Lung (tissue), 12 donors: ENCODE results near the gene SLC10A1. TPM values are rescaled to one million over a fixed set of nuclear protein-coding genes. Genes with fewer than 3 reads are reported as not detected.

Experiments
- ATAC-seq: fragments of 200-7000 bp; cut with Tn5 transposase; one replicate; pipeline ENCODE4 v1.9.1; 2020; ENCODE audit warnings: moderate number of reproducible peaks; ENCODE audit not compliant: insufficient read depth, low FRiP score
- DNase-seq, 3 donors: peaks; one replicate each; pipeline ENCODE4 v3.0.0-alpha.2; 2013 to 2017
- H3K27ac ChIP-seq, 2 donors: one replicate each; pipeline ENCODE4 v1.5.1; 2013; ENCODE audit warnings: mild to moderate bottlenecking in 2 of 2, moderate library complexity in 2 of 2, control low read depth in 1 of 2, inconsistent platforms in 1 of 2, low read depth in 1 of 2, low read length in 1 of 2
- H3K27me3 ChIP-seq, 3 donors: one replicate each; pipeline ENCODE4 v1.5.1; 2013; ENCODE audit warnings: low read length in 2 of 3; ENCODE audit not compliant: control insufficient read depth in 3 of 3, insufficient read depth in 3 of 3
- H3K36me3 ChIP-seq, 4 donors: one replicate each; pipeline ENCODE4 v1.5.1; 2013; ENCODE audit warnings: low read length in 4 of 4, mild to moderate bottlenecking in 1 of 4, moderate library complexity in 1 of 4; ENCODE audit not compliant: control insufficient read depth in 4 of 4, insufficient read depth in 4 of 4
- H3K4me1 ChIP-seq, 5 donors: one replicate each; pipeline ENCODE4 v1.5.1; 2013; ENCODE audit warnings: low read length in 5 of 5, mild to moderate bottlenecking in 2 of 5, moderate library complexity in 1 of 5; ENCODE audit not compliant: control insufficient read depth in 5 of 5, insufficient read depth in 5 of 5
- H3K4me3 ChIP-seq: one replicate; pipeline ENCODE4 v1.5.1; 2013; ENCODE audit warnings: mild to moderate bottlenecking, control low read depth, moderate library complexity
- H3K9ac ChIP-seq, 2 donors: one replicate each; pipeline ENCODE4 v1.5.1; 2013; ENCODE audit warnings: low read length in 2 of 2, control low read depth in 1 of 2; ENCODE audit not compliant: insufficient read depth in 1 of 2
- H3K9me3 ChIP-seq, 4 donors: one replicate each; pipeline ENCODE4 v1.5.1; 2013; ENCODE audit warnings: low read length in 3 of 4, mild to moderate bottlenecking in 1 of 4, moderate library complexity in 1 of 4; ENCODE audit not compliant: control insufficient read depth in 4 of 4, insufficient read depth in 3 of 4
- CTCF ChIP-seq: IDR thresholded peaks from 2 replicates; pipeline ENCODE4 v1.5.1; 2012; ENCODE audit warnings: mild to moderate bottlenecking; ENCODE audit errors: control extremely low read depth, extremely low read depth
- WGBS, 2 donors: extraction: QIAGEN DNeasy Blood & Tissue Kit; methylation state at CpG; one replicate each; pipeline ENCODE4 v1.1.7; 2013; 5-methylcytosine and 5-hydroxymethylcytosine counted together
- polyA plus RNA-seq, 2 donors: library from polyadenylated mRNA; stranded (reverse); fragments of 200-250 nt; gene quantifications; one replicate each; pipeline ENCODE4 v1.2.1, GENCODE V29; 2013
- total RNA-seq, 2 donors: library from RNA; depleted of rRNA in 1 of 2; stranded (reverse); fragments of >200 nt in 1 of 2; gene quantifications; one replicate each; pipeline ENCODE4 v1.2.1, GENCODE V29; 2014 to 2021
- donor health status: control.
- donor health status: control.
- donor health status: Bipolar disorder and iron deficiency.
- donor health status: healthy.
- donor health status: DM: yes; HTN: yes; CAD: no.

SLC10A1 gene
- total and polyA plus RNA-seq, 4 donors: not detected

- WGBS, 2 donors: 86% methylated on average over 3 of the region's 3 CpGs
- no peak for DNase-seq
- H3K4me1 ChIP-seq: no peaks in the 10 kb centered on the region
Observed at GRCh38 chr14:69839661-69840060, 42.6 kb upstream of the SLC10A1 start.

DNA sequence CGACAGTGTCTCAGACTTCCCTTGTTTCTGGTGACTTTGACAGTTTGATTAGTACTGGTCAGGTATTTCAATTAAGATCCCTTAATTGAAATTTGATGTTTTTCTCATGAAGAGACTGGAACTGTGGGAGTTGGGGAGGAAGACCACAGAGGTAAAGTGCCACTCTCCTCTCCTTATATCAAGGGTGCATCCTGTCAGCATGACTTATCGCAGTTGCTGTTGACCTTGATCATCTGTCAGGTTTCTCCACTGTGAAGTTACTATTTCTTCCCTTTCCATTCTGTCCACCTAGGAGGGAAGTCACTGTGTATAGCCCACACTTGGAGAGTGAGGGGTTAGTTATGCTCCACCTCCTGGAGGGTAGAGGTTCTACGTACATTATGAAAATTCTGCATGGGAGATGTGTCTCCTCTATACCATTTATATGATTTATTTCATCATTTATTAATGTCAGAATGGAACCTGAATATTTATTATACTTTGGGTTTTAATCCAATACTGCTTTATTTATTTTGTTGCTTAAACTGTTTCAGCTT is 41.9 kb upstream of the SLC10A1 start:
- Histone ChIP-seq H3K27me3 (peaks cover 0 to 4% (median 4%) of the 10 kb centered on the region in 3 donors), H3K27ac (no peak overlapping the region), H3K9ac (no peak overlapping the region), H3K4me3 (no peak overlapping the region), H3K4me1 (no peaks in the 10 kb centered on the region), H3K9me3 (peaks cover 0 to 2% (median 0%) of the 10 kb centered on the region in 4 donors), H3K36me3 (no peaks in the 10 kb centered on the region)
- no peak for ATAC-seq
- WGBS, 2 donors: 47 to 74% methylated on average over 3 of the region's 3 CpGs
- DNase-seq: no peak
- TF ChIP-seq CTCF: no peak

More at GRCh38 chr14:69839661-69840060, 42.6 kb upstream of the SLC10A1 start:
- Histone ChIP-seq H3K27ac (no peak overlapping the region), H3K36me3 (no peaks in the 10 kb centered on the region), H3K4me3 (no peak overlapping the region), H3K27me3 (peaks cover 0 to 4% (median 4%) of the 10 kb centered on the region in 3 donors), H3K9me3 (peaks cover 0 to 2% (median 0%) of the 10 kb centered on the region in 4 donors), H3K9ac (no peak overlapping the region)
- no peak for ATAC-seq
- no peak for TF ChIP-seq CTCF

DNA sequence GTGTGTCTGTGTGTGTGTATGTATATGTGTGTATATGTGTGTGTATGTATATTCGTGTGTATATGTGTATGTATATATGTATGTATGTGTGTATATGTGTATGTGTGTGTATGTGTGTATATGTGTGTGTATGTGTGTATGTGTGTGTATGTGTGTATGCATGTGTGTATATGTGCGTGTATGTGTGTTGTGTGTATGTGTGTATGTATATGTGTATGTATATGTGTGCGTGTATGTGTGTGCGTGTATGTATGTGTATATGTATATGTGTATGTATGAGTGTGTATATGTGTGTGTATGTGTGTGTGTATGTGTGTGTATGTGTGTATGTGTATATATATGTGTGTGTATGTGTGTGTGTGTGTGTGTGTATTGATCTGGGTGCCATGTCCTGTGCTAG is 31.8 kb upstream of the SLC10A1 start:
- peaks cover 0 to 6% (median 0%) of the 10 kb centered on the region in 4 donors for H3K9me3 ChIP-seq
- no peaks in the 10 kb centered on the region for H3K4me1 ChIP-seq
- H3K27ac ChIP-seq: no peak overlapping the region
- ATAC-seq: no peak
- no peak for TF ChIP-seq CTCF
- H3K9ac ChIP-seq: no peak overlapping the region
- WGBS, 2 donors: 66 to 89% methylated on average over 4 of the region's 4 CpGs
- DNase-seq: no peak
- no peak overlapping the region for H3K4me3 ChIP-seq
- no peaks in the 10 kb centered on the region for H3K27me3 ChIP-seq
- no peaks in the 10 kb centered on the region for H3K36me3 ChIP-seq

DNA sequence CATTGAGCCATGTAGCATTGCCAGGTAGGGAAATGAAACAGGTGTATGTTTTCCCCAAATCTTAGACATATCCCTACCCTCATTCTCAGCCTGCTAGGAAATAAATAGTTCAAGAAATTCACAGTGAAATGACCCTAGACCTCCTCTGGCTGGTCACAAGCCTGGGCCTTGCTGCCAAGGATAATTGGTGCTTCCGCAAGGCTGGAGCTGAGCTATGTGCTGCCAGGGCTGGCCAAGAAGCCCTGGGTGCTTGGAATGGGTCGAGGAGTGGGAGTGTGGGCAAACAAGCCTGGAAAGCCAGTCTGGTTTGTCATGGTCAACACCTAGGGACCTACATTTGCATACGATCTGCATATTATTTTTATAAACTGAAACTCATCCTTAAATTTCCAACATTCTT is 31.3 kb upstream of the SLC10A1 start:
- Histone ChIP-seq H3K9ac (no peak overlapping the region), H3K27me3 (no peaks in the 10 kb centered on the region), H3K9me3 (peaks cover 0 to 6% (median 0%) of the 10 kb centered on the region in 4 donors), H3K4me3 (no peak overlapping the region), H3K36me3 (no peaks in the 10 kb centered on the region), H3K27ac (no peak overlapping the region), H3K4me1 (no peaks in the 10 kb centered on the region)
- ATAC-seq (no peak), DNase-seq (no peak)
- TF ChIP-seq CTCF: no peak
- WGBS, 2 donors: 89 to 93% methylated on average over 3 of the region's 3 CpGs
